Stimulated activated CD4-positive, alpha-beta T cell treated with anti-CD3 and anti-CD28 coated beads, Interleukin-4, amount 100 ng/mL, for 24 hours (primary cell): ENCODE results near the gene TSPEAR.

Source experiments
- DNase-seq: peaks from one replicate; pipeline ENCODE4 v3.0.0-alpha.2; 2020

Gene TSPEAR

DNA sequence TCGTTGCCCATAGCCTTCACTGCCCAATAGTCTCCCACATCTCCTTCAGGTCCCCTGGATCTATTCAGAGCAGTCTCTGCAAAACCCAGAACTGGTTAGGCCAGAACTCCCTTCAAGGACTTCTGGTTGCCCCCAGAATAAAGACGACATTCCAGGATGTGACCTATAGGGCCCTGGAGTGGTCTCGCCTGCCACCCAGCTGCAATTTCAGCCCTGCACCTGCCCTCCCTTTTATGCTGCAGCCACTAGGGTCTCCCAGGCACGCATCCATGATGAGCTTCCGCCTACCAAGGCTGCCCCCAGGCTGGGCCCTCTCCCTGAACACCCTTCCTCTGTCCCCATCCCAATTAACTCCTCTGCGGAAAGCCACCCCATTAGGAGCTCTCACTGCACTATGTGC lies 7.2 kb upstream of the TSPEAR start:
- no peak for DNase-seq

DNA sequence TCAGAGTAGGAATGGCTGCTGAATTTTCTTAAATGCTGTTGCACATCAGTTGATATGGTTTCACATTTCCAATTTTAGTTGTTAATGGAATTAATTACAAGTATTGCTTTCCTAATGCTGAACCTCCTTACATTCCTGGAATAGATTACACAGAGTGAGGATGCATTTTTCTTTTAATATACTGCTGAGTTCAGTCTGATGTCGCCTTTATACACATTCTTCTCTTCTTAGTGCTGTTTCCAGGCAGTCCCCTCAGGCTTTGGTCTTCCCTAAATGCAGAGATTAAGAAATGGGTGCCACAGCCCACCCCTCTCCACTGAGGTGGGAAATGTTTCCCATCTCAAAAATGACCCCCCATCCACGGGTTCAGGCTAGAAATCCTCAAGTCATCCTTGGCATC lies 6.7 kb upstream of the TSPEAR start:
- DNase-seq: no peak

DNA sequence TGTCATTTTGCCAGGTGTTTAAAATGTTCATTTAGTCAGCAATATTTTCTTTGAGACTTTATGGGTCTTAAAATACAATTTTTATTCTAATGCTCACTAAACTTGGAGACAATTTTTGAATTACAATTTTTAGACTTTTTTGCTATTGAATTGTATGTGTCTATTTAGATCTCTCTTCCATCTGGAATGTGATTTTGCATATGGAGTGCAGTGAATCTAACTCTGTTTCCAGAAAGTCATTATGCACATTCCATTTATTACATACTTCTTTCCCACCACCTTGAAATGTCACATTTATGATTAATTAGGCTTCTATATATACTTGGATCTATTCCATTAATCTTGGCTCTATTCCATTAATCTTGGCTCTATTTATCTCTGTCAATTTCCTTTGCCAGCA lies 5.6 kb upstream of the TSPEAR start:
- DNase-seq: no peak

DNA sequence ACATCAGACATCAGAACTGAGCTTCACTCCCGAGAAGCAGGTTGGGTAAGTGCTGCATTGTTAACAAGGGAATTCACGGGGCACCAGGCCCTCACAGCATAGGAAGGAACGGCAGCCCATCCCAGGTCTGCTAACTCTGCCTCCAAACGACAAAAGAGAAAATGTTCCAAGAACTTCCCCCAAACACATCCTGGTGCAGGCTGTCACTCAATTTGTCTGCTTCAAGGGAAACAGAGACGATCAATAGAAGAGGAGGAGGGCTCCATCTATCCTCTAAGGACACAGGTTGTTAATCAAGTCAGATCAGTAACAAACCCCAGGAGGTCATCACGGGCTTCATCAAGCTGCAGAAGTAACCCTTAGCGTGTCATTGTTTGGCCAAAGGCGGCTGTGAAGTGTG lies 3.5 kb upstream of the TSPEAR start:
- DNase-seq: no peak

DNA sequence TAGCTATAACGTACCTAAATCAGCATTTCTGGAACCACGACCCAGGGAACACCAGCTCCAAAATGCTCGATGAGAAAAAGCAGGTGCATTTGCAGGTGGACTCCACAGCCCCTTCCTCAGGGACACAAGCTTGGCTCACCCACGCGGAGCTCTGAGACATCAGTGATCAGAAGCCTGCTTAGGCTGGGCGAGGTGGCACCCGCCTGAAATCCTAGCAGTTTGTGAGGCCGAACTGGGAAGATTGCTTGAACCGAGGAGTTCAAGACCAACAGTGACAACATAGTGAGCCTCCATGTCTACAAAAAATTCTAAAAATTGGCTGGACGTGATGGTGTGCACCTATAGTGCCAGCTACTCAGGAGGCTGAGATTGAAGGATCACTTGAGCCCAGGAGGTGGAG lies 2.5 kb upstream of the TSPEAR start:
- no peak for DNase-seq

DNA sequence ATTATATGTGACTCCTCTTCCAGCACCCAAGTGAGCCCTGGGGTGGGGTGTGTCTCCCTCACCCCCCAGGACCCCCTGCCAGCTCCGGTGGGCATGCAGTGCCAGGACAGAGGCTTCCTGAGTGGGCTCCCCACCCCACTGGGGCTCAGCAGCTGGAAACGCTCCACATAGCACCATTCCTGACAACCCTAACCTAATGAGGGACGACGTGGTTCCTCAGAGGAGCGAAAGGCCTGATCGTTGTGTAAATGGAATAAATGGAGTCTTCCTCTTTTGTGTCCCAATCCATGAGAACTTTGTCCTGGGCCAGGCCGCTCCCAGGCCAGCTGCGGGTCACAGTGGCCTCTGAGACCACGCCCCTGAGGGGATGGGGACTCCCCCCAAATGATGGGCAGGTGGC lies 1.8 kb upstream of the TSPEAR start:
- no peak for DNase-seq

DNA sequence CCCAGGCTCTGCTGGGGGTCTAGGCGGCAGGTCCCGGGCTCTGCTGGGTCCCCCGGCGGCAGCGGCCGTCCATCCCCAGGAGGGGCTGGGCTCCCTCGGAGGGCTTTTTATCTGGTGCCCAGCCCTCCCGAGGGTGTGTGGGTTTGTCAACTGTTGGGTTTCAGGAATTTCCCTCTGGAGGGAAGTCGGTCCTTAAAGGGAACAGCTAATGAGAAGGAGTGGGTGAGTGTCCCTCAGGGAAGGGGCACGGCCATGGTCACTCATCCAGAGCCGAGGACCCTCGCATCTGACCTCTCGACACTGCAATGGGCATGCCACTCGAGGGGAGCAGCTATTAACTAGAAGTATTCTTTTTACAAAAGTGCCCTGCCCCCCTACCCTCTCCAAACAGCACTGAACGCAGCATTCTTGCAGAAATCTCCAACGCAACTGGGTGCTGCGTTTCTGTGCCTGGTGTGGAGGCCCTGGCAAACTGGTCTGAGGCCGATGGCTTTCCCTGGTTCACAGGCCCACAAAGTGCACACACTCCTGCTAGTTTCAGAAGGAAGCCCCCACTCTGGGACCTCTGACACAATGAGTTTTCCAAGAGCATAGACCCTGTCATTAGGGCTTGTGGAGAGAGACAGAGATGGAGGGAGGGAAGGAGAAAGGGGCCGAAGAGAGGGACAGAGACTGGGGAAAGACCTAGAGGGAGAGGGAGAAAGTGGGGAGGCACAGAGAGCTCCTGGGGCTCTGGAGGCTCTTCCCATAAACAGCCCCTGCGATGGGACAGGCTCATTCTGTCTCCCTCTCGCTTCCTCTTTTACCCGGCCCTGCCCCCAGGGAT lies 1.0 kb upstream of the TSPEAR start:
- no peak for DNase-seq

DNA sequence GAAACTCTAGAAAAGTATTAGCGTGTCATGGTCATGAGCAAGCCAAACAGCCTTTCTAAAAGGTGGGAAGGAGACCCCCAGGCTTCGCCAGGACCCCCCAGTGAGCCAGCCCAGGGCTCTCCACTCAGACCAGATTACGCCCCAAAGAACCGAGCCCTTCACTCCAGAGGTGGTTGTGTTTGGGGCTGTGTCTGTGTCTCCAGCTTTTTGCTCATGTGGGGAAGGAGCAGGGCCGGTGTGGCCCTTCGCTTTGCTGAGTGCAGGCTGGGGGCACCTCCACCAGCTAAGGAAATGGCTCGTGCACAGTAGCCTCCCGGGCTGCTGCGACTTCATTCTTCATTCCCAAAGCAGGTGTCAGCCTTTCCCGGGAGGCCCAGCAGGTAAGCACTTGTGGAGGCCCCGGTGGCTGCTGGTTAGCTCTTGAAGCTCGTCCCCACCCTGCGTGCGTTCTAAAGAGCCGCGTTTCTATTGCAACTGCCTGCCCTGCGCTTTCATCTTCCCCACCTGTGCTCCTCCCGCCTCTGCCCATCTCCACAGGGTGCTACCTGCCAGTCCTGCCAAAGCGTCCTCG lies 531 bp downstream of the TSPEAR start:
- no peak for DNase-seq

DNA sequence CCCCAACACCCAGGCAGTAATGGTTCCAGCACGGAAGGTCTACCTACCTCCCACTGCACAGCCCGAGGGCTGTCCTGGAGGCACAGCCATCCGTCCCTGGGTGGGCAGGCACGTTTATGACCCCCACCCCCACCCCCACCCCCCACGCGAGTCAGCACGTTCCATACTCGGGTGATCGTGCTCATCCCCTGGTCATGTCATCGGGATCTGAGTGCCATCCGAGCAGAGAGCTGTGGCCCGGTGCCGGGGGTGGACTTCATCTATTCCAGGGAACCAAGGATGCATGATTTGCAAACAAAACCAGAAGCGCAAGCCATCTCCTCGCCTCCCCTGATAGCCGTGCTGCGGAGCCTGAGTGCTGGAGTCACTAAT lies 1.1 kb downstream of the TSPEAR start:
- no peak for DNase-seq

DNA sequence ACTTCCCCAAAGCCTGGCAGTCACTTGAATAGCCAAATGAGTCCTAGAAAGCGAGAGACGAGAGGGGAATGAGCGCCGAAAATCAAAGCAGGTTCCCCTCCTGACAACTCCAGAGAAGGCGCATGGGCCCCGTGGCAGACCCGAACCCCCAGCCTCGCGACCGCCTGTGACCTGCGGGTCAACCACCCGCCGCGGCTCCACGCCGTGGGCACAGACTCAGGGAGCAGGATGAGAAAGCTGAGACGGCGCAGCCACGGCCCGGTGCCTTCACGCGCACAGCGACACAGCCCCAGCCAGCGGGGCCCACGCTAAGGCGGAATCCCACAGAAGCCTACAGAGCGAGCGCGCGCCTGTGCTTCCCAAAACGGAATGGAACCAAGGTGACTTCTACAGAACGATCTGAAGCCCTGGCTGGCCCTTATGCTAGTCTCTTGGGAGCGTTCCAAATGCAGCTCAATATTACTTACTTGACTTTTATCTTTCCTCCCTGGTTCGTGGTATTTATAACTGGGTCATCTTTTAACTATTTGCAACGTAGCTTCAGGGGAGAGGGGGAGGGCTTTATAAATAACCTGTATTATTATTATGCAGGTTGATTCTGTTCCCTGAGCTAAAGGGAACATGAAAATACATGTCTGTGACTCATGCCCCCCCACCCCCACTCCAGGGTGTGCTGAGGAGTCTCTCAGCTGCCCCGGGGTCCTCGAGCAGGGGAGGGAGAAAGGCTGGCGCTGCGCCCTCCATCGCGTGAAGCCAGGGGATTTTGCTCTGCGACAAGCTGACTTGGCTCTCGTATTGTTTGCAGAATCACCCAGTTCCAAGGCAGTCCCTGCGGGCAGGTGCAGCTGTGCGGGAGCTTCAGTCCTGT lies 1.7 kb downstream of the TSPEAR start:
- peak; percentile 26 for DNase-seq

DNA sequence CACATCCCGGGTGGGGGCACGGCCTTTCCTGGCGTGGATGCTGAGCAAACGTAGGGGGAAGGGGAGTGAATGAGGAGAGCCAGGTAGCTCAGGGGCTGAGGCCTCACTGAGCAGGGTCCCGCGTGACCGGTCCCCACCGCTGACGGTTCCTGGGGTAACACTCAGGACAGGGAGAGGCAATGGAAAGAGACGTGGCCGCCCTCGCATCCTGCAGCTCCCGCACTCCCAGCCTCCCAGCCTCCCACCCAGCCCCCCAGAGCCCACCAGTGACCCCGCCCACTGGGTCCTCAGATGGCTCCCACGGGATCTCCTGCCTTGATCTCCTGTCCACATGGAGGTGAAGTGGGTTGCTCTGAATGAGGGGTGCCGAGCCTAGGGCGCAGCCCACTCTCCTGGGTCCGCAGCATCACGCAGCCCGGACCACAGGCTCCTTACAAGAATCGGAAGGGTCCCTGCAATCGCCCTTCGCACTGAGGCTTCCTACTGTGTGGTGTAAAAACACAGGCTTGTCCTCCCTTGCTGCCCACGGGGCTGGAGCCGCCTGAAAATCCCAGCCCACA lies 2.4 kb downstream of the TSPEAR start:
- DNase-seq: no peak

DNA sequence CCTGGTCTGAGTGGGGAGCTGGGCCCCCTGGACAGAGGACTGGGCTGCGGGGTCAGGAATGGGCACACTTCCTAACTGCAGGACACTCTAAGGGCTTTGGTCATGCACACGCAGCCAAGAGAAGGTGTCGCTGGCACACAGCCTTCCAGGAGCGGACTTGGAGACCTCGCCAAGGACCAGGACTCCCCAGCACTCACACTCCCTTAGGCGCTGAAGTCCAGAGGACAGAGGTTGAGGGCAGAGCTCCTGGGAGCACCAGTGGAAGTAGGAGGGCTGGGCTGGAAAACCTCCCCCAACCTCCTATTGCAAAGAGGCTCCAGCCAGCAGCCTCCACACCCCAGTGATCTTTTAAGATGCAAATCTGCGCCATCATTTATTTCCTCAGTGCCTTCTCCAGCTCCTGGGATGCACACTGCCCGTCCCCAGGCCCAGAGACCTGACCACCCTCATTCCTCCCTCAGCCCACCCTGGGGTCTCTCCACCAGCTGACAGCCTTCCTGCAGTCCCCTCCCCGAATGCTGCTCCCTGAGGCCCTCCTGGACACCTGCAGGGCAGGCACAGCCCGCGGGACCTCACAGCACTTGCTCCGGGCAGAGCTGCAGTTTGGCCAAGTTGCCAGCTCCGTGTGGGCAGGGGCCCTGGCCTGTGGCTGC lies 3.0 kb downstream of the TSPEAR start:
- DNase-seq: no peak

DNA sequence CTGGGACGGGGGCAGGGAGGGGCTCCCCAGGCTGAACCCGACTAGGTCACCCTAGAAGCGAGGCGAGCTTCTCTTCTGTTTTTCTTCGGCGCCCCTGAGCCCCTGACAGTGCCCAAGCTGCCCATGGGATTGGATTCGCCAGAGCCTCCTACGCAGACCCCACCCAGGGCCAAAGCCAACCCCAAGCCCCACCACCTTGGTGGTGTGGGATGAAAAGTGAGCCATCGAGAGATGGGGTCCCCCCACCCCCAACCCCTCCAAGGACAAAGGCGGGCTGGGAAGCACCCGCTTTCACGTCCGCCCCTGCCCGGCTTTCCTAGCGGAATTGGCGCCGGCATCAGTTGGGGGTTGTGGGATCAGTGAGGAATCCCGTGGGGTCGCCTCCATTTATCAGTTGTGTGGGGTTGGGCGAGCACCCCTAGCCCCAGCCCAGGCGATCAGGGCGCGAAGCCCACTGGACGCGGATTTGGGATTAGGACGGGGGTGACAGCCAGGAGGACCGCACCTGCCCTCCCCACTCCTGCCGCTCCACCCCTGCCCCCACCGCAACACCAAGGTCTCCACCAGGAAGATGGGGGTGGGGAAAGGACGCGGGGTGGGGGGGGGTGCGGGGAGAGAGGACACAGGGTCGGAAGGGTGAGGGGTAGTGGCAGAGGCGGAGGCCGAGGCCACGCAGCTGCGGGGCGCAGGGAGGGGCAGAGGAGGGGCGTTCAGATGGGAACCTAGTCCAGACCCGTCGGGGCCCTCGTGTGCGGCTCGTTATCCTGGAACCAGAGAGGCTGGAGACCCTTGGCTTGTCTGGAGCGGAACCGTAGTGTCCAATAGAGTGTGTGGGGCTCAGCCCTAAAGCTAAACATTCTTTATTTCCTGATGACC lies 4.4 kb downstream of the TSPEAR start:
- DNase-seq: no peak

DNA sequence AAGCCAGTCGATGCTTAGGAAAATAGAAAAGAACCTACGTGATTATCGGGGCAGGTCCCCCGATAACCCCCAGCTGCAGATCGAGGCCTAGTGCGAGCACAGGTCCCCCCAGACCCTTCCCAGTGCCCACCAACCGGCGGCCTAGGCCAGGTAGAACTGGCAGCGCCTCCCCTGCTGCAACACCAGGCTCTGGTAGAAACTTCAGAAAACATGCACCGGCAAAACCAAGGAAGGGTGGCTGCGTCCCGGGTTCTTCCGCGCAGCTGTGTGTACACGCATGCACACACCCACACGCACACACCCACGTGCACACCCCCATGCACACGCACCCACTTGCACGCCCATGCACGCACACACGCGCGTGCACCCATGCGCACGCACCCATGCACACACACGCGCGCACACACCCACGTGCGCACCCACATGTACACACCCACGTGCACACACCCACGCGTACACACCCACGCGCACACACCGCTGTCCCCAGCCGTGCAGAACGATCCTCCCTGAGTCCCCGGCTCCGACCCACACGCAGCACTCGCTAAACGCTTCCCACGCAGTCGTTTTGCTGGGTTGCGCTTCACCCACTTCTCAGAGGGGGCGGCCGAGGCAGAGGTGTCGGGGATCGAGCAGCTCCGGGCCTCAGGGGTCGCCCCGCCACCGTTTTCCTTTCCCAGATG lies 5.2 kb downstream of the TSPEAR start:
- no peak for DNase-seq

DNA sequence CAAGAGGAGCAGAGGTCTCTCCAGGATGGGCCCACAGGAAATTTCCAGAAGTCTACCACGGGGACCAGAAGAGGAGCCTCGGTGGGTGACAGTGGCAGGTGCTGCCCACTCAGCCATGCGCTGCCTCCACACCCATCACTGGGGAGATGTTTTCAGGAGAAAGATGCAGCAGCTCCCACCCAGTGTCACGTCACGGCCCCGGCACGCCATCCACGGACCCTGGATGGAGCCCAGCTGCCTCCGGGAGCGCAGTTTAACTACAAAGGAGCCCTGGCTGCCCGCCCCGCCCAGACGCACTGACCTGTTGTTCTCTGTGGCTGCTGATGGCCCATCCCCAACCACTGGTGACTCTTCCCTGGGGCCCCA lies 6.8 kb downstream of the TSPEAR start:
- DNase-seq: no peak

DNA sequence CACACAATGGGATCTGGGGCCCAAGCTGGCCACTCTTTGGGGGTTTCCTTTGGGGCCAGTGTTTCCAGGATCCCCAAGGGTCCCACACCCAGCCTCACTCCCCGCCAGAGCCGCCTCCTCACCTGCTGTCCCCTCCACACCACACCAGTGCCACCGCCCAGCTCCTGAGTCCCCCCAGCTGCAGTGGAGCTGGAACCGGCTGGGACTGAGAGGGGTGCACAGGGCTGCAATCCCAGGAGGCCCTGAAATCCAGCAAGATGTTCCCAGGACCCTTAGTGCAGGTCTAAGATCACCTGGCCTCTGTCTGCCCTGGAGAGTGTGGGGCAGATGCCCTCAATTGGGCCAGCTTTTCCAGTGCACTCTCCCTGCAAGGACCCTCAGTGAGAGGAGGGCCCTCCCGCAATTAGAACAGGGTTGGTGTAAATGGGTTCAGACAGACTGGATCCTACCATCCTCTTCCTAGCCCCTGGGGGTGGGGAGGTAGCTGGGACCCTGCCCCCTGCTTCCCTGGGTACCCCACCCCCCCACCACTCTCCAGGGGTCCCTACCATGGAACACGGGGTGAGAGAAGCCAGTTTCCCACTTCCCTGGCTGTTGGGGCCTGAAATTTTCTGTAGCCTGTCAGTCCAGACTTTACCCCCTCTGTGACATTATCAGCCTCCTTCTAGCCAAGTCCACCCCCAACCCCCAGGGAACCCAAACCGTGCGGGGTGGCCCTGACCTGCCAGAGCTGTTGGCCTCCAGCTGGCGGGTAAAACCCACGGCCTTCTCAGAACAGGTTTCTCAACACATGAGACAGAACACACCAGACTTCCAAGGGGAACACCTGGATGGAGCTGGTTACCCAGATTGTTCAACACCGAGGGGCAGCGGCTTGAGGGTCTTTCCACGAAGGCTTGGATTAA lies 7.4 kb downstream of the TSPEAR start:
- DNase-seq: no peak

DNA sequence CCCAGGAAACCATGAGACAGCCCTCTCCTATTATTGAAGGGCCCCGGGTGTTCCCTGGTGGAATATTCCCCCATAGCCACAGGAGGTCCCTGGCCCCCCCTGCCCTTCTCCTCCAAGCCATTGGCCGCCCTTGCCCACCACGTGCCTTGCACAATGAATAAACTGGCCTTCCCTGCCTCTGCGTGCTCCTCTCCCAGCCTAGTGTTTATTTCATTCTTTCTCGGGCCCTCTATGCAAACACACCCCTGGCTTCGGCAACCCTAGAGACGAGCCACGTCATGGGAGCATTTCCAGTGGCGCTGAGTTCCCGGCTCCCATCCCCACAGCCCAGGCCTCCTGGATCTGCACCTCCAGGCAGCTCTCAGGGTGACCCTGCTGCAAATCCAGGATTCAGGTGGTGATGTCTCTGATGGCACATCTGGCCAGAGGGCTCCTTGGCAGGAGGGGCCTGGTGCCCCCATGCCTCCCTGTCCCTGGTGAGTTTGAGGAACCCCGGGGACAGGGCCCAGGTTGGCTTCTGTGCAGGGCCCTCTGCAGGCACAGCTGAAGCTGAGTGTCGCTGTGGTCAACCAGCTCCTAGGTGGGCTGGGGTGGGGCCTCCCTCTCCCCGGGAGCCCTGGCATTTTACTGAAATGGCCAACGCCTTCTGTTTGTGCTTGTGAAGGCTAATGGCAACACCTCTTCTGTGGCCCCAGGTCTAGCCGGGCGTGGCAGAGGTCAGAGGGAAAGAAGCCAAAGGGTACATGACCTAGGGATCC lies 8.2 kb downstream of the TSPEAR start:
- DNase-seq: no peak

DNA sequence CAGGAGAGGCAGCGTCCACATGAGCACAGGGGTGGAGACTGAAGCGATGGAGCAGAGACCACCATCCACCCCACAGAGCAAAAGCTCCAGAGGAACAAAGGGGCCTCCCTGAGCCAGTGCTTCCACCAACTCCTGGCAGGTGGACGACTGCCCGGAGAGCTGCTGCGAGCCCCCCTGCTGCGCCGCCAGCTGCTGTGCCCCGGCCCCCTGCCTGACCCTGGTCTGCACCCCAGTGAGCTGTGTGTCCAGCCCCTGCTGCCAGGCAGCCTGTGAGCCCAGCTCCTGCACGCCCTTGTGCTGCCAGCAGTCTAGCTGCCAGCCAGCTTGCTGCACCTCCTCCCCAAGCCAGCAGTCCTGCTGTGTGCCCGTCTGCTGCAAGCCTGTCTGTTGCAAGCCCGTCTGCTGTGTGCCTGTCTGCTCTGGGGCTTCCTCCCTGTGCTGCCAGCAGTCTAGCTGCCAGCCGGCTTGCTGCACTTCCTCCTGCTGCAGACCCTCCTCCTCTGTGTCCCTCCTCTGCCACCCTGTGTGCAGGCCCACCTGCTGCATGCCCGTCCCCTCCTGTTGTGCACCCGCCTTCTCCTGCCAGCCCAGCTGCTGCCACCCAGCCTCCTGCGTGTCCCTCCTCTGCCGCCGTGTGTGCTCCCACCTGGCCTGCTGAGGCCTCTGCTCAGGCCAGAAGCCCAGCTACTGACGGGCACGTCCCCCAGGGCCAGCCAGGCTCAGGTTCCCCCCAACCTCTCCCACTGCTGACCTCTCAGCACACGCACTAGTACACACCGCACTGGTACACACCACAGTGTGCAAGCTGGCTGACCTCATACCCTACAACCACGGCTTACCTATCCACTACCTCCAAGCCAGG lies 9.0 kb downstream of the TSPEAR start:
- DNase-seq: no peak

DNA sequence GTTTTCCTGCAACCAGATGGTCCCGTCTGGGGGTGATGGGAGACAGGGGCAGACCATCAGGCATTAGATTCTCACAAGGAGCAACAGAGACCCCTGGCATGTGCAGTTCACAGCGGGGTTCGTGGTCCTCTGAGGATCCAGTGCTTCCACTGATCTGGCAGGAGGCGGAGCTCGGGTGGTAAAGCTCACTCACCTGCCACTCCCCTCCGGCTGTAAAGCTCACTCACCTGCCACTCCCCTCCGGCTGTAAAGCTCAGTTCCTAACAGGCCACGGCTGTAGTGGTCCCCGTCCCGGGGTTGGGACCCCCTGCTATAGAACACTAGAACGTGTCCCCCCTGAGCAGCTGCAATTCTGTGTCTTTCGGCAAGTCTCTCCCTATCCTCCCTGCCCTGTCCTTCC lies 9.8 kb downstream of the TSPEAR start:
- DNase-seq: no peak
